Thoracic aorta endothelial cell (primary cell): ENCODE measurements around the gene NOPCHAP1. TPM values are rescaled to one million over a fixed set of nuclear protein-coding genes. Genes with fewer than 3 reads are reported as not detected.

Experiments
- total RNA-seq: library from RNA; depleted of rRNA; stranded (reverse); fragments of >200 nt; gene quantifications from 2 replicates; pipeline ENCODE4 v1.2.3, GENCODE V29; 2012

Gene NOPCHAP1
- 10.9 TPM in 2 replicates for total RNA-seq

GRCh38 chr12:104986022-104986941, at the start of gene NOPCHAP1:
TSS of gene NOPCHAP1 (plus strand) at chr12:104986316. CDS start at chr12:104986353, 37 bp downstream.

DNA sequence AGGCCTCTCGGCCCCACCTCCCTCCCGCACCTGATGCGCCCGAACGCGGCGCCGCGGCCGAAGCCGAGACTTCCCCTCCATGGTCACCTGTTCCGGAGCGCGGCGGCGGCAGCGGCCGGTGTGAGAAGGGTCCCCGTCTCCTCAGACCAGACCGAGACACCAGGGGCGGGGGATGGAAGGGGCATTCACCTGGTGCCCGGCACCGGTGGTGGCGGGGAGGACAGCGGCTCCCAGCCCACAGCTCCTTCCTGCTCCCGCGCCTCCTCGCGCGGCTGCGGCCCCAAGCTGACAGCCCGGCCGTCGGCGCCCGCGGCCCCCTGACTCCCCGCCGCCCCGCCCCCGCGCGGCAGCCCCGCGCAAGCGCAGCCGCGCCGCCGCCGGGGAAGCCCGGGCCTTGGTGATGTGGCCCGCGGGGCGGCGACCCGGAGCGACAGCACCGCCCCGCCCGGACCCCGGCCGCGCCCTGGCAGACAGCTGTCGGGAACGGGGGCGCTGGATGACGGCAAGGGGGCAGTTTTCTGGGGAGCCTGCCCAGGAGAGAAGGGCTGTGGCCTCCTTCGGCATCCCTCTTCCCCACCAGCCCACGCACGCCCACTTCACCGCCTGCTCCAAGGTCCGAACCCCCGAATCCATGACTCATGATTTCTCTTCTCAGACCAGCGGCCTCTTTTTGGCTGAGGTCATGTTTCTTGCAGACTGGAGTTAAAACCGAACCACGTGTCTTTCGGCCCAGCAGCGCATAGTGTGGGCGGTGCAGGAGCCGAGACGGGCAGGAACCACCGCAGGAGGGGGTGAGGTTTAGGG, 27.9 kb upstream of the NOPCHAP1 start, which contains the start of gene SLC41A2:
SLC41A2 (minus strand) TSS at position 290 of the 804 bp plus-strand sequence. CDS start 29,763 bp downstream, outside the sequence.

Other genes starting within 250 kb of the NOPCHAP1 start
- 16.0 and 26.8 TPM in 2 replicates for gene SLC41A2, start 28.0 kb upstream of the NOPCHAP1 start, total RNA-seq
- 2.4 and 2.5 TPM in 2 replicates for gene ALDH1L2, start 98.1 kb downstream of the NOPCHAP1 start, total RNA-seq
- gene WASHC4, start 121.4 kb downstream of the NOPCHAP1 start, total RNA-seq = 245 and 299 TPM in 2 replicates
- gene APPL2, start 249.9 kb downstream of the NOPCHAP1 start, total RNA-seq = 22.5 and 25.2 TPM in 2 replicates